ENCODE results near the gene SDHAF1.
"Not testable (repeated sequence)": the region's sequence is repeated elsewhere in the genome, so short reads cannot be mapped to it uniquely, and the experiment has no call there.

Gene SDHAF1, protein sequence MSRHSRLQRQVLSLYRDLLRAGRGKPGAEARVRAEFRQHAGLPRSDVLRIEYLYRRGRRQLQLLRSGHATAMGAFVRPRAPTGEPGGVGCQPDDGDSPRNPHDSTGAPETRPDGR

DNA sequence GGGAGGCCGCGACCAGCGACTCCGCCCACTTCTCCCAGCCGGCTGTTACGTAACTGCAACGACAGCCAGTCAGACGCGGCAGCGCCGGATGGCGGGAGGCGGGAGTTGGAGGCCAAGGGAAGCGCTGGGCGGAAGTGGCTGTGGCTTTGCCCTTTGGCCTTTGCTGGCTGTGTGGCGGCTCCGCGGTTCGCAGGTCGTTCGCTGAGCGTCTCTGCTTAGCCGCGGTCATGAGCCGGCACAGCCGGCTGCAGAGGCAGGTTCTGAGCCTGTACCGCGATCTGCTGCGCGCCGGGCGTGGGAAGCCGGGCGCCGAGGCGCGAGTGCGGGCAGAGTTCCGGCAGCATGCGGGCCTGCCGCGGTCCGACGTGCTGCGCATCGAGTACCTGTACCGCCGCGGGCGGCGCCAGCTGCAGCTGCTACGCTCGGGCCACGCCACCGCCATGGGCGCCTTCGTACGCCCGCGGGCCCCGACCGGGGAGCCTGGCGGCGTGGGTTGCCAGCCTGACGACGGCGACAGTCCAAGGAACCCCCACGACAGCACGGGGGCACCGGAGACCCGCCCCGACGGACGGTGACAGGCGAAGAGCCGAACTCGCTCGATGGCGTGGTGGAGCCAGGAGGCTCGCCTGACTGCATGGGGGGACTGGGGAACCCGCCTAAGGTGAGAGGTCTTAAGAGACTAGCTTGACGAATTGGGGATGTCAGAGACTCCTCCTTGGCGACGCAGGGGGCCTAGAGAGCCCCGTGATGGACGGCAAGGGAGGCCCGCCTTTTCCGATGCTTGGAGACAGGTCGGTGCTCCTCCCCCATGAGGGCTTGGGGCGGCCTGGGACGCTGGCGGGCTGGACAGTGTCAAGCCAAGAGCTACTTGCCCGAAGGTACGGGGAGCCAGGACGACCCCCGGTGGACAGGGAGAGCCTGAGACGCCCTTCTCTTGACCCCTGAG lies at the start of gene SDHAF1:
SDHAF1 (plus strand) TSS at position 141 of the 946 bp plus-strand sequence; CDS start at position 228, 87 bp downstream.
- peak; percentile 96 to 100 (median 98) for DNase-seq
- intact Hi-C loops (cut with DNase I) = loop anchor here (5.0 kb wide), 1 partner anchor 57 kb away; the partner anchor contains the start of genes THAP8 and WDR62

DNA sequence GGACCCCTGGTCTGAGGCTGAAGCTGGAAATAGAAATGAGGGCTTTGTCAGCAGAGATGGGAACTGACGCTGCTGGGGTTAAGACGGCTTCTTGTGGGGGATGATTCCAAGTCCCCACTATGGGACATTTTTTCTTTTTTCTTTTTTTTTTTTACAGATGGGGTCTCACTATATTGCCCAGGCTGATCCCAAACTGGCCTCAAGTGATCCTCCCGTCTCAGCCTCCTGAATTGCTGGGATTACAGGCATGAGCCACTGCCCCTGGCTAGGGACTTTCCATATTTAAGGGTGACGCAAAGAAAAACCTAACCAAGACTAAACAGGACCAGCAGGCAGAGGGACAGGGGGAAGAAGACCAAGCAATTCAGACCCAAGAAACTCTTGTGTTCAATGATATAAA lies 48.8 kb upstream of the SDHAF1 start:
- peak in 1 of 10 donors; percentile 8 for DNase-seq
- intact Hi-C loops (cut with DNase I) = no loop called here

DNA sequence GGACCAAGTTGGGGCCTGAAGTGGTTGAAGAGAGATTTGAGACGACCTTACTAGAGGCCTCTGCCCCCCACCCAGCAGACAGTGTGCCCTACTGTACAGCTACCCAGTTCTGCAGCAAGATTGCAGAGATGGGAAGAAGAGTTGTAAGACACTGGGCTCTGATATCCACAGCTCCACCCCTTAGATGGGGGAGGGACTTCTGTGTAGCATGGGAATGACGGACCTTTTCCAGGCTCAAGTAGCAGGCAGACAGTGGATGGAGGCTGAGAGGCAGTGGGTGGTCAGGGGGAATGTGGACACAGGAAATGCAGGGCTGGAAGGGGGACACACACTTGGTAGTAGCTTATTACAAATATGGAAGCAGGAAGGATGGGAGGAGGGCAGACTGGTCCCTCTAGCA lies 45.9 kb upstream of the SDHAF1 start:
- DNase-seq = peak in 1 of 10 donors; percentile 38
- intact Hi-C loops (cut with DNase I) = no loop called here

DNA sequence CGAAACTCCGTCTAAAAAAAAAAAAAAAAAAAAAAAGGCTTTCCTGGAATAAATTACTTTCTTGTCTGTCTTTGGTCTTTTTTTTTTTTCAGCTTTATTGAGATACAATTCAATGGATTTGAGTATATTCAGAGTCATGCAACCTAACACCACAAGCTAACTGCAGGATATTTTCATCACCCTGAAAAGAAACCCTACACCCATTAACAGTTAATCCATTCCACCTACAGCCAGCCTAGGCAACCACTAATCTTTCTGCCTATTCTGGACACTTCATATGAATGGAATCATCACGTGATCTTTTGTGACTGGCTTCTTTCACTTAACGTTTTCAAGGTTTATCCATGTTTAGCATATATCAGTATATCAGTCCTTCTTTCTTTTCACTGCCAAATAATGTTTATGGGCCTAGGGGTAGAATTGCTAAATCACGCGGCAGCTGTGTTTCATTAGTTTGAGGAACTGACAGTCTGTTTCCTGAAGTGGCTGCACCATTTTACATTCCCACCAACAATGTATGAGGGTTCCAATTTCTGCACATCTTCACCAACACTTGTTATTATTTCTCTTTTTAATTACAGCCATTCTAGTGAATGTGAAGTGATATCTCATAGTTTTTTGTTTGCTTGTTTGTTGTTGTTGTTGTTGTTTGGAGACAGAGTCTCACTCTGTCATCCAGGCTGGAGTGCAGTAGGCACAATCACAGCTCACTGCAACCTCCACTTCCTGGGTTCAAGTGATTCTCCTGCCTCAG lies 38.9 kb upstream of the SDHAF1 start:
- intact Hi-C loops (cut with DNase I) = loop anchor here (10.0 kb wide), 1 partner anchor 219 kb away; no protein-coding TSS in a partner anchor
- no peak for DNase-seq

DNA sequence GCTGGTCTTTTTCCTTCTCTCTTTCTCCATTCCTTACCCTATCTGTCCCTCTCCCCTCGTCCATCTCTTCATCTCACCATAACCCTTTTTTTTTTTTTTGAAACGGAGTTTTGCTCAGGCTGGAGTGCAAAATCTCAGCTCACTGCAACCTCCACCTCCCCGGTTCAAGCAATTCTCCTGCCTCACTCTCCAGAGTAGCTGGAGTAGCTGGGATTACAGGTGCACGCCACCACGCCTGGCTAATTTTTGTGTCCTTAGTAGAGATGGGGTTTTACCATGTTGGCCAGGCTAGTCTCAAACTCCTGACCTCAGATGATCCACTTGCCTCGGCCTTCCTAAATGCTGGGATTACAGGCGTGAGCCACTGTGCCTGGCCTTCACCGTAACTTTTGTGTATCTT lies 37.6 kb upstream of the SDHAF1 start:
- DNase-seq = not testable (repeated sequence)
- intact Hi-C loops (cut with DNase I) = loop anchor here (10.0 kb wide), 1 partner anchor 217 kb away; no protein-coding TSS in a partner anchor

DNA sequence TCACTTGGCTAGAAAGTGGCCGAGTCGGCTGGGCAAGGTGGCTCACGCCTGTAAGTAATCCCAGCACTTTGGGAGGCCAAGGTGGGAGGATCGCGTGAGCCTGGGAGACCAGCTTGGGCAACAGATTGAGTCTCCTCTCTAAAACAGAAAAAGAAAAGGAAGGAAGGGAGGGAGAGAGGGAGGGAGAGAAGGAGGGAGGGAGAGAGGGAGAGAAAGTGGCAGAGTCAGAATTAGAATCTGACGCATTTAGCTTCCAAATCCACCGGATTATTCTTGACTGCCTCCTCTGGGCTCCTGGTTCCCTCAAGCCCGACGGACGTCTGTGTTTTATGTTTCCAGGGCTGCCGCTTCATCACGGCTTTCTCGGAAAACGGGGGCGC lies 36.3 kb upstream of the SDHAF1 start:
- intact Hi-C loops (cut with DNase I) = loop anchor here (10.0 kb wide), 1 partner anchor 216 kb away; no protein-coding TSS in a partner anchor
- no peak for DNase-seq

DNA sequence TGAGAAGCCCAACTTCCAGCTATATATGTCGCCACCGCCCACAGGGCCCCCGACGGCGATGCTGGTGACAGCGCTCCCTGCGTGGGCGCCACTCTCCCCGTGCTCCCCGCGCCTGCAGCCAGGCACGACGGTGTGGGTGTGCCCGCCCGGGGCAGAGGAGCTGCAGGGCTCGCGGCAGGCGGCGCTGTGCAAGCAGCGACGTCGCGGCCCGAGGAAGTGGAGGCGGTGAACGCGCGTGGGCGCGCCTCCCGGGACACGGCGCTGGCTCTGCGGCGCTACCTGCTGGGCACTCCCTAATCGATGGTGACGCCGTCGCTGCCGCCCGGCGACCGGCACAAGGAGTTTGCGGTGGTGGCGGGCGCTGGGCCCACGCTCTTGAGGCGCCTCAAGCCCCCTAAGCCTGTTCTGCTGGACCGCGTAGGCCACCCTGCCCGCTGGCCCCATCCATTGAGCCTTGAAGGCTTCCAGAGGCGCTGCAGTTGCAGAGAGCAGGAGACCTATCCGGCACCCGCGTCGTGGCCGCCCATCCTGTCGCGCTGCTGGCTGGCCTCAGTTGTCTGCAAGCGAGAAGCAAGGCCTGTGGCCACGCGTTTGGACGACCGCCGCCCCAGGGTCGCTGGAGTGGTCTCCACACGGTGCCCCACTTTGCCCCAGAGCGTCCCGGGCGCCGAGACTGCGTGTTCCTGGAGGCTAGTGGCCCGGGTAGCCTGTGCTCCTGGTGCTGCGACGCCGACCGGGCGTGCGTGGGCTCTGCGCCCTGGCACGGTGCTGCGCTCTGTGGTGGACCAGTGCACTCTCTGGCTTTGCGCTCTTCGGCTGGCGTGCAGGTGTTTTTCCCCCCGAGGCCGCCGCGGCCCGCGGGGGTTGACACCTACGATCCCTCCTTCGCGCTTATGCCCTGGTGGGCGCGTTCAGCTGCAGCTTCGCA lies 35.7 kb upstream of the SDHAF1 start:
- peak in 9 of 10 donors; percentile 30 to 95 (median 55) for DNase-seq
- intact Hi-C loops (cut with DNase I) = loop anchor here (10.0 kb wide), 1 partner anchor 215 kb away; no protein-coding TSS in a partner anchor

DNA sequence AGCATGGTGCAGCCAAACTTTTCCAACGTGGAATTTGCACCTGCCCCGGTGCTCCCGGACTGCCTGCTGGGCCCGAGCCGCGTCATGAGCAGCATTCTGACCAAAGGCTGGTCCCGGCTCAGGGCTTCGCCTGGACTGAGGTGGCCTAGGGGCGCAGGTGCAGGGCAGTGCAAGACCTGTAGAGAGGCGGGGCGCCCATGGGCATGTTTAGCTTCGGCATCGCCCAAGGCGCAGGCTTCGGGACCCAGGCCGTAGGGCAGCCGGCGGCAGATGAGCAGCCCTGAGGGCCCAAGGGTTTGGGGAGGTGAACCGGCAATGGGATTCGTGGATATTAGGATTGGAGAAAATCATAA lies 35.0 kb upstream of the SDHAF1 start:
- intact Hi-C loops (cut with DNase I) = loop anchor here (10.0 kb wide), 1 partner anchor 215 kb away; no protein-coding TSS in a partner anchor

DNA sequence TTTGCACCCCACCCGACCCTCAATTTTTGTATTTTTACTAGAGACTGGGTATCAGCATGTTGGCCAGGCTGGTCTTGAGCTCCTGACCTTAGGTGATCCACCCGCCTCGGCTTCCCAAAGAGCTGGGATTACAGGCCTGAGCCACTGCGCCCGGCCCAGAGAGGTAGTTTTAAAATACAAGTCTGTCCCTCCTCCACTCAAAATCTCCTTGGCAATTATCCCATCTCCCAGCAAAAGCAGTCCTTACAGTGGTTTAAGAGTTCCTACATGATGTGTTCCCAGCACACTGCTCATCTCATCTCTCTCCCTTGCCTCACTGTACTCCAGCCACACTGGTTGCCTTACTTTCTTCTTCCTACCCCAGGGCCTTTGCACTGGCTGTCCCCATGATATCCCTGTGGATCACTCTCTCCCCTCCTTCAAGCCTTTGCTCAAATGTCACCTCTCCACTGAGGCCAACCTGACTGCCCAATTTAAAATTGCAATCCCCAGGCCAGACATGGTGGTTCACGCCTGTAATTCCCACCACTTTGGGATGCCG lies 34.5 kb upstream of the SDHAF1 start:
- intact Hi-C loops (cut with DNase I) = no loop called here
- DNase-seq = no peak

More for the DNA sequence above, 35.0 kb upstream of the SDHAF1 start:
- DNase-seq = no peak

DNA sequence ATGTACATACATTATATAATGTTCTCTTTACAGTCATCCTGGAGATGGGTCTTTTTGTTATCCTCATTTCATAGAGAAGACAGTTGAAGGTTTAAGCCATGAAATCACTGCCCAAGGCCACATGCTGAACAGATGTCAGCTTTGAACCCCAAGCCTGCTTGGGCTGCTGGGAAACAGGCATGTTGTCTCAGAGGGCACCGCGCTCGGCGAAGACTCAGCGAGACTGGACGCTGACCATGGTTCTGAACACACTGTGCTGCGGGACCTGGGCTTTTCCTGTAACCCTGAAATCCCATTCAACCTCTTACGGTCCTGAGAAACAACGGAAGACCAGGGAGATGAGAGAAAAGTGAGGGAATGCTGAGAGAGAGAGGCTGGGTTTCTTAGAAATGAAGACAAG lies 31.5 kb upstream of the SDHAF1 start:
- intact Hi-C loops (cut with DNase I) = no loop called here
- peak in 1 of 10 donors; percentile 27 for DNase-seq

DNA sequence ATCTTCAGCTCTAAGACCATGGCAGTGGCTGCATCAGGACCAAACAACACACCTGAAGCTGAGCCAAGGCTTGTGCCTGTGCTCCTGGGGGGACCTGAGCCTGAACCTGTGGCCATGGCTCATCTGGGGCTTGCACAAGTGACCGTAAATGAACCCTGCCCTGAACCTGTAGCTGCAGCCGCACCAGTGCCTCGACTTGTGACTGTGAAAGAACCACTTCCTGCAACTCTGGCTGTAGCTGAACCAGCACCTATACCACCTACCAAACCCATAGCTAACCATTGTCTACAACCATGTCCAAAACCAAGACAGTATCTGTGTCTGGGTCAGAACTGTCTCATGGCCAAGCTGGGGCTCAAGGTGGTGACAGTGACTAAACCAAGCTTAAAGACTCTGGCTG lies 28.2 kb upstream of the SDHAF1 start:
- no peak for DNase-seq
- intact Hi-C loops (cut with DNase I) = no loop called here

DNA sequence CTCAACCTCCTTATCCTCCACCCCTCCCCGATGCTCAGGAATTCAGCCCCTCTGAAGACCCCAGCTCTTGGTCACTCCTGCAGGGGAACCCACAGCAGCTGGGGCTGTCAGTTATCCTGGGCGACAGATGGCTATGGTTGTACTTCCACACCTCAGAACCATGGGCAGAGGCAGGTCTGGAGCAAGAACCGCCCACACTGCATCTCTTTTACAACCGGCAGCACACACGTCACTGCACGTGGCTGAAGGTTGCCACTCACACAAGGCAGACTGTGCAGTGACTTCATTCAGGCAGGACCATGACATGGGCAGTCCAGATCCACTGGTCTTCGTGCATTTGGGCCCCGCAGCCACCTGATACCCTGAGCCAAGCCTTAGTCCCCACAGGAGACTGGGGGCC lies 21.5 kb upstream of the SDHAF1 start:
- peak in 5 of 10 donors; percentile 21 to 90 (median 59) for DNase-seq
- intact Hi-C loops (cut with DNase I) = no loop called here

DNA sequence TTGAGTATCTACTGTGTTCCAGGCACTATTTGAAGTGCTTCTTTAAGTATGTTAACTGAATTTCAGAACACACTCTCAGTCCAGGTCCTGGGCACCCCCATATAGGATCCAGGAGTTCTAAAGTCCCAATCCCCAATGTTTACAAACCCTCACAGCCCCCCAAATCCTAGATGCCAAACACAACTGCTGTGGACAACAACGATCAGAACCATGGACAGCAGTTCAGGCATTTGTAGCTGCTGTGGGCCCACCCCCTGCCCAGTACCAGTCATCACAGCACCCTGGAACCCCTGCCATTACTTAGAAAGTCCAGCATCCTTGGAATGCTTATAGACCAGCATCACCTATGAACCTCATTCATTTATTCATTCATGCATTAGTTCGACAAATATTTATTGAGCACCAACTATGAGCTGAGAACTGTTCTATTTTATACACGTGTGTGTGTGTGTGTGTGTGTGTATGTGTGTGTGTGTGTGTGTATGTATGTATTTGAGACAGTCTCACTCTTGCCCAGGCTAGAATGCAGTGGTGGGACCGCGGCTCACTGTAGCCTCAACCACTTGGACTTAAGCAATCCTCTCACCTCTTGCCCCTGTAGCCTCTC lies 19.3 kb upstream of the SDHAF1 start:
- intact Hi-C loops (cut with DNase I) = no loop called here
- no peak for DNase-seq

DNA sequence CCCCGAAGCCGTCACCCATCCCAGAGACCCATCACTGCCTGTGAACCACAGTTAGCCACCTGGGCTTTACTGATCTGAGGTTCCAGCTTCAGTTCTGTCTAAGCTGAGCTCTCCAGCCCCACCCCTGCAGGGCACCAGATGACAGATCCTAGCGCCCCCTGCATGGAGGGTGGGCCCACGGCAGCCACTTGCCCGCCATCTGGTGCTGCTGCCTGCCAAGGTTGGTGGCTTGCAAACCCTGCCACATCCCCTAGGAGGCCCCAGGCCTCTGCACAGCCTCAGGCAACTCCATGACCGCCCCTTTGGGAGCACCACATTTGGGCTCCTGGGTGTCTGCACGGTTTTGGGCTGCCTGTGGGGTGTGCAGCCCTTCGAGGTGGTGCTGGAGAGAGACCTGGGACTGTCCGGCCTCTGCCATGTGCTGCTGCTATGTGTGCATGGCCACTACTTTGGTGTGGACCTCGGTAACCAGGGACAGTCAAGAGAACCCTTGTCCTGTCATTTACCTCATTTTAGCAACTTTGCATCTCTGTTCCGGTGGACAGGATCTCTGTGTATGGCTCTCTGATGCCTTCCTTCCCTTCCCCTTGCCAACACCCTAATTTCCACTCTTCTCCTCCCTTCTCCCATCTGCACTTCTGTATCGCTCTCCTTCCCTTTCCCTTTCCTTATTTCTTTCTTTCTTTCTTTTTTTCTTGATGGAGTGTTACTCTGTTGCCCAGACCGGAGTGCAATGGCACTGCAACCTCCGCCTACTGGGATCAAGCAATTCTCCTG lies 17.4 kb upstream of the SDHAF1 start:
- DNase-seq = no peak
- intact Hi-C loops (cut with DNase I) = no loop called here

DNA sequence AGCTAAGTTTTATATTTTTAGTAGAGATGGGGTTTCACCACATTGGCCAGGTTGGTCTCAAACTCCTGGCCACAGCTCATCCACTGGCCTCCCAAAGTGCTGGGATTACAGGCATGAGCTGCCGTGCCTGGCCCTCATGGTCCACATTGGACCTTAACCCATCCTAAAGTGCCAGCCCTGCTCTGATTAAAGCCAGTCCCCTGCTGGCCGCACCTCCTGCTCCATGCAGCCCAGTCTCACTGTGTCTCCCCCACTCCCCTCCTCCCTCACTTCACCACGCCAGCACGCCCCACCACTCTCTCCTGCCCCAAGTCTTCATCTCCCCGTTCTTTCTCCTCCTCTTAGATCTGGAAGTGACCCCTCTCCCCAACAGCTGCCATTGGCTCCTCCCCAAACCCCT lies 16.7 kb upstream of the SDHAF1 start:
- DNase-seq = no peak

DNA sequence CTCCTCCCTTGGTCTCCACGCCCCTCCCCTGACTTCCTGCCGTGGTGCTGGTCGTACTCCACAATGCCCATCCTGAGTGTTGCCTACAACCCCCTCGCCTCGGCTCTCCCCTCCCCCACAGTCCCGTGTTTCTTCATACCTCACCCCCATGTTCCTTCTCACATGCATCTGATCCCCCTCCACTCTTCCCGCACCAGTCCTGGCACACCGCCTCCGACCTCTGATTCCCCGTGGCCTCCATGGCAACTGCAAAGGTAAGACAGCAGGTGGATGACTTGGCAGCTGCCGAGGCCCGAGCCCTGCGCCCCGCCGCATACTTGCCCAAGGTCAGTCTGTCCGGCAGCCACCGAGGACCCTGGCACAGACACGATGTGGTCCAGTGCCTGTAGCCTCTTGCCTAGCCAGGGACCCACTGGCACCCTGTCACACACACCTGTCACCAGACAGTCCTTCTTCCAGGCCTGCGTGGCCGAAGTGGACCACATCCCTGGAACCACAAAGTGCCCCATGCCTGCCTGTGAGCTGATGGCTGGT lies 16.1 kb upstream of the SDHAF1 start:
- intact Hi-C loops (cut with DNase I) = no loop called here
- no peak for DNase-seq

More for the DNA sequence above, 16.7 kb upstream of the SDHAF1 start:
- intact Hi-C loops (cut with DNase I) = no loop called here

DNA sequence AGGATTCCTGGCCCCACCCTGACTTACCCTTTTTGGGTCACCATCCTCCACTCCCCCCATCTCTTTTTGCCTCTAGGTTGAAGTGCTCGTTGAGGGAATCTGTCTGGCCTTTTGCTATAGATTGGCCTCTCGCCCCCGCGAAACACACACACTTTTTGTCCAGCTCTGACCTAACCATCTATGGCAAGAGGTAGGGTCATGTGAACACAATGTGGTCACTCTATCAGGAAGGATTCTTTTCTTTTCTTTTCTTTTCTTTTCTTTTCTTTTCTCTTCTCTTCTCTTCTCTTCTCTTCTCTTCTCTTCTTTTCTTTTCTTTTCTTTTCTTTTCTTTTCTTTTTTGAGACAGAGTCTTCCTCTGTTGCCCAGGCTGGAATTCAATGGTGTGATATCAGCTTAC lies 14.0 kb upstream of the SDHAF1 start:
- not testable (repeated sequence) for DNase-seq

DNA sequence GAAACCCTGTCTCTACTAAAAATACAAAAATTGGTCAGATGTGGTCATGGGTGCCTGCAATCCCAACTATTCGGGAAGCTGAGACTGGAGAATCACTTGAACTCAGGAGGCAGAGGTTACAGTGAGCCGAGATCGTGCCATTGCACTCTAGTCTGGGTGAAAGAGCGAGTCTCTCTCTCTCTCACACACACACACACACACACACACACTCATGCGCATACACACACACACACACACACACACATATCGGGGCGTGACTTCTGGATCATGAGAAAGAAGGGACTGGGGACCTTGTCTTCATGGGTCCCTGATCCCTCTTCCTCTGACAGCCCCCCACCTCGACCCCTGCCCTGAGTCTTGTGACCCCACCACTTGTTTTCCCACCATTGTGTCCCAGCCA lies 11.8 kb upstream of the SDHAF1 start:
- DNase-seq = no peak
- intact Hi-C loops (cut with DNase I) = no loop called here

More for the DNA sequence above, 14.0 kb upstream of the SDHAF1 start:
- intact Hi-C loops (cut with DNase I) = not testable (repeated sequence)

All from posterior cingulate gyrus (tissue), 11 donors.